Measurements from ENCODE around the gene ATP2B3. TPM values are rescaled to one million over a fixed set of nuclear protein-coding genes. Genes with fewer than 3 reads are reported as not detected.

The ATP2B3 gene
- total RNA-seq, 2 donors from 2014 or later: not detected

DNA sequence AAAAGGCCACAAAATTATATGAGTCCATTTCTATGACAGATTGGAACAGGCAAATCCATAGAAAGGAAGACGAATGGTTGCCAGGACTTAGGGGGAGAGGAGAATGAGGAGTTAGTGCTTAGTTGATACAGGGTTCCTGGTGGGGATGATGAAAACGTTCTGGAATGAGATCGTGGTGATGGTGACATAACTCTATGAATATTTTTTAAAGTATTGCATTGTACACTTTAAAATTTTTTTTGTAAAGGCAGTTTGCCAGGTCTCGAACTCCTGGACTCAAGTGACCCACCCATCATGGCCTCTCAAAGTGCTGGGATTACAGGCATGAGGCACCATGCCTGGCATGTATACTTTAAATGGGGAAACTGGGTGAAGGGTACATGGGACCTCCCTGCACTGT, 91.4 kb downstream of the ATP2B3 start:
- DNase-seq: no peak
- Histone ChIP-seq H3K4me3 (no peak overlapping the region), H3K4me1 (peaks cover 10% of the 10 kb centered on the region), H3K27me3 (no peaks in the 10 kb centered on the region), H3K9me3 (no peaks in the 10 kb centered on the region), H3K36me3 (replicated peaks in 1 of 2; ENCODE audit: insufficient read depth in 1 of 2, low read depth in 2 of 2) (no peaks in the 10 kb centered on the region), H3K27ac (no peak overlapping the region)
- WGBS, 2 donors: 47 to 56% methylated on average over 4 of the region's 4 CpGs
- TF ChIP-seq, protein P1, sequence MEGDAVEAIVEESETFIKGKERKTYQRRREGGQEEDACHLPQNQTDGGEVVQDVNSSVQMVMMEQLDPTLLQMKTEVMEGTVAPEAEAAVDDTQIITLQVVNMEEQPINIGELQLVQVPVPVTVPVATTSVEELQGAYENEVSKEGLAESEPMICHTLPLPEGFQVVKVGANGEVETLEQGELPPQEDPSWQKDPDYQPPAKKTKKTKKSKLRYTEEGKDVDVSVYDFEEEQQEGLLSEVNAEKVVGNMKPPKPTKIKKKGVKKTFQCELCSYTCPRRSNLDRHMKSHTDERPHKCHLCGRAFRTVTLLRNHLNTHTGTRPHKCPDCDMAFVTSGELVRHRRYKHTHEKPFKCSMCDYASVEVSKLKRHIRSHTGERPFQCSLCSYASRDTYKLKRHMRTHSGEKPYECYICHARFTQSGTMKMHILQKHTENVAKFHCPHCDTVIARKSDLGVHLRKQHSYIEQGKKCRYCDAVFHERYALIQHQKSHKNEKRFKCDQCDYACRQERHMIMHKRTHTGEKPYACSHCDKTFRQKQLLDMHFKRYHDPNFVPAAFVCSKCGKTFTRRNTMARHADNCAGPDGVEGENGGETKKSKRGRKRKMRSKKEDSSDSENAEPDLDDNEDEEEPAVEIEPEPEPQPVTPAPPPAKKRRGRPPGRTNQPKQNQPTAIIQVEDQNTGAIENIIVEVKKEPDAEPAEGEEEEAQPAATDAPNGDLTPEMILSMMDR (IDR thresholded peaks at IDR 0.05): no peak
- no peak for TF ChIP-seq POLR2A (IDR thresholded peaks at IDR 0.05)
- intact Hi-C loops (cut with DNase I): no loop called here
- no peak for ATAC-seq

DNA sequence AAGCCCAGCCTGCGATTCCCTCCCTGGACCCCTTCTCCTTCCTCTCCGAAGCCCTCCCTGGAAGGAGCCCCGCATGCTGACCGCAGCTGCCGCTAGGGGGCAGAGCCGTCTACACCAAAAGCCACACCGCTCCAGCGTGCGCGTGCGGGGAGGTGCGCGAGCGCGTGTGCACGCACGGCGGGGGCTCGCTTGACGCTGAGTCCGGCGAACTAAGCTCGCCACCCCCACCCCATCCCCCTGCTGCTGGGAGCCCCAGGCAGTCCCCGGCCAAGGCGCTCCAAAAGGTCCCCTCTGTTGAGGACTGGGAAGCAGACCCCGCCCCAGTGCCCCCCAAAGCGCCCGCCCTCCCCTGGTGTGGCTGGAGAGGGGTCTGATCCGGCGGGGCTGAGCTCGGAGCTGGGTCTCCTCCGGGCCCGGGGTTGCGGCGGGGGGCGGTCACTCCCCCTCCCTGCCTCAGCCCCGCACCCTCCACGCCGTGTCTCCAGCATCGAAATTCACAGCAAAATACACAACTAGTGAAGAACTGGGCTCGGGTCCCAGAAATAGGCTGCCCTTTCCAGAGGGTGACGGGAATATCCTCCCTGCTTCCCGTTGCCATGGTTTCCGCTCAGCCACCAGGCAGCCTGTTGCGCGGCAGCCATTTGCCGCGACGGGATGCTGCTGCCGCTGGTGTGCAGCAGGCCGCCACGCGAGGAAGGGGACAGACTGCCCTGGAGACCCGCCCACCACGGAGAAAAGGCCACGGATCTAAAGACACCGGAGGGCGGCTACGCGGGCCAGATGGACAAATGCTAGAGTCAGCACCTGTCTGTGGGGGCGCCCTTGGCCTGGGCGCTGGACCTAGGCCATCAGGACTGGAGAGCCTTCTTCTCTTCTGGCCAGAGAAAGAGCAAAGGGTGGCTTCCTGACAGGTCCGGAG, 92.7 kb downstream of the ATP2B3 start:
- Histone ChIP-seq H3K4me3 (no peak overlapping the region), H3K9me3 (no peaks in the 10 kb centered on the region), H3K4me1 (peaks cover 10% of the 10 kb centered on the region), H3K27me3 (no peaks in the 10 kb centered on the region), H3K36me3 (replicated peaks in 1 of 2; ENCODE audit: insufficient read depth in 1 of 2, low read depth in 2 of 2) (no peaks in the 10 kb centered on the region), H3K27ac (no peak overlapping the region)
- TF ChIP-seq, protein P1 (IDR thresholded peaks at IDR 0.05): peak; percentile 50 to 71 (median 60)
- no peak for TF ChIP-seq POLR2A (IDR thresholded peaks at IDR 0.05)
- peak; percentile 93 for ATAC-seq
- intact Hi-C loops (cut with DNase I): no loop called here
- 6% methylated on average over 42 of the region's 63 CpGs; no CpG with 5 or more reads in 1 of the 2 donors for WGBS, 2 donors
- peak; percentile 58 to 77 (median 68) for DNase-seq

DNA sequence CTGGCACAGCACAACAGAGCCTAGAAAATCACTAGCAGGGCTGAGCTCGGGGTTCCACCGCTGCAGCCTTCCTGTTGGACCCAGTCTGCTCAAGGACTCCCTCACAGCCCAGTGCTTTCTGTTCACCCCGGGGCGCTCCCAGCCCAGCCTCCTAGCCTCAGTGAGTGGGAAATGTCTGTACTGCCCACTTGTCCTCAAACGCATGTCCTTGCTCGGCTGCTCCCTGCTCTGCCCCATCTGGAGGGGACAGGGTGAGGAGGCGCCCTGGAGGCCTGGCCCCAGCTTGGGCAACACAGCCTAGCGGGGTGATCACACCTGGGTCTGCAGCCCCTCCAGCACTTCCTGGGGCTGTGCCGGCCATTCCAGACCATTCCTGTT, 93.4 kb downstream of the ATP2B3 start:
- DNase-seq (no peak), ATAC-seq (no peak)
- no peaks in the 10 kb centered on the region for H3K36me3 ChIP-seq (replicated peaks in 1 of 2; ENCODE audit: insufficient read depth in 1 of 2, low read depth in 2 of 2)
- H3K9me3 ChIP-seq: no peaks in the 10 kb centered on the region
- 60% methylated on average over 7 of the region's 9 CpGs; no CpG with 5 or more reads in 1 of the 2 donors for WGBS, 2 donors
- intact Hi-C loops (cut with DNase I): no loop called here
- no peak overlapping the region for H3K27ac ChIP-seq
- no peaks in the 10 kb centered on the region for H3K27me3 ChIP-seq
- TF ChIP-seq, protein P1 (IDR thresholded peaks at IDR 0.05): no peak
- no peak for TF ChIP-seq POLR2A (IDR thresholded peaks at IDR 0.05)
- H3K4me1 ChIP-seq: peaks cover 10% of the 10 kb centered on the region
- H3K4me3 ChIP-seq: no peak overlapping the region

DNA sequence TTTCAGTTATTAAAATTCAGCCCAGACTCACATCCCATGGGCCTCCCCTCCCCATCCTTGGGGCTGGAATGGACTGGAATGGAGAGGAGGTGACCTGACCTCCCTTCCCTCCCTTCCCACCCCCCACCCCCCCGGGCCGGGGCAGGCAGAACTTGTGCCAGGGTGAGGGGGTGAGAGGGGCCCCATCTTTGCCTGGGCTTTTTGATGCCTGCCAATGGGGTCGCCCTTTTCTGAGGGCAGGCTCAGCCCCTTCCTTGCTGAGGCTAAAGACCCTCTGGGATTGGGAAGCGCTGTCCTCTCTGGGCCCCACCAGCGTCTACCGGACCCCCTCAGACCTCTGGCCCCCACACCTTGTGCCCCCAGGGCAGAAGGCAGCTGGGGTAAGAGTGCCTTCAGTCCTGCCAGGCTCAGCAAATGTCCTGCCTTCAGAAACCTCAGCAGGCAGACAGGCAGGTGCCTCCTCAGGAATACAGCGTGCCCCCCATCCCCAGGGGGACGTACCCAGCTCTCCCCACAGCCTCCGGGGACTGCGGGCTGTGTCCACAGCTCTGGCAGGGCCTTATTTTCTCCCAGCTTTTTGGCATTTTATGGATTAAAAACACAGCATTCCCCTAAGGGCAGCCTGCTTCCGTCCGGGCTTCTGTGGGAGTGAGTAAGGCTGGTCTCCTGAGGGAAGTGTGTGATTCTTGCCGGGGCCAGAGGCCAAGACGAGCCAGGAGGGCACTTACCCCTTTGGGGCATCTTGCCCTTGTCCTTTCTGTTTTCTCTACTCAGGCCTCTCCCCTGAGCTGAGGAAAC, 94.1 kb downstream of the ATP2B3 start:
- Histone ChIP-seq H3K36me3 (replicated peaks in 1 of 2; ENCODE audit: insufficient read depth in 1 of 2, low read depth in 2 of 2) (no peaks in the 10 kb centered on the region), H3K27me3 (no peaks in the 10 kb centered on the region), H3K4me3 (no peak overlapping the region), H3K9me3 (no peaks in the 10 kb centered on the region), H3K4me1 (peaks cover 10% of the 10 kb centered on the region), H3K27ac (no peak overlapping the region)
- ATAC-seq: no peak
- intact Hi-C loops (cut with DNase I): no loop called here
- WGBS, 2 donors: 67 to 81% methylated on average over 3 to 6 of the region's 14 CpGs
- no peak for TF ChIP-seq POLR2A (IDR thresholded peaks at IDR 0.05)
- TF ChIP-seq, protein P1 (IDR thresholded peaks at IDR 0.05): no peak
- DNase-seq: no peak
